ENCODE results near the gene ANKRD37. TPM values are rescaled to one million over a fixed set of nuclear protein-coding genes. Genes with fewer than 3 reads are reported as not detected.
"Not testable (repeated sequence)": the region's sequence is repeated elsewhere in the genome, so short reads cannot be mapped to it uniquely, and the experiment has no call there.

The ANKRD37 gene
- total RNA-seq, 2 donors from 2014 or later = 5.5 to 13.8 TPM

GRCh38 chr4:185361872-185362271 is 34.8 kb upstream of the ANKRD37 start:
- TF ChIP-seq, protein P1, sequence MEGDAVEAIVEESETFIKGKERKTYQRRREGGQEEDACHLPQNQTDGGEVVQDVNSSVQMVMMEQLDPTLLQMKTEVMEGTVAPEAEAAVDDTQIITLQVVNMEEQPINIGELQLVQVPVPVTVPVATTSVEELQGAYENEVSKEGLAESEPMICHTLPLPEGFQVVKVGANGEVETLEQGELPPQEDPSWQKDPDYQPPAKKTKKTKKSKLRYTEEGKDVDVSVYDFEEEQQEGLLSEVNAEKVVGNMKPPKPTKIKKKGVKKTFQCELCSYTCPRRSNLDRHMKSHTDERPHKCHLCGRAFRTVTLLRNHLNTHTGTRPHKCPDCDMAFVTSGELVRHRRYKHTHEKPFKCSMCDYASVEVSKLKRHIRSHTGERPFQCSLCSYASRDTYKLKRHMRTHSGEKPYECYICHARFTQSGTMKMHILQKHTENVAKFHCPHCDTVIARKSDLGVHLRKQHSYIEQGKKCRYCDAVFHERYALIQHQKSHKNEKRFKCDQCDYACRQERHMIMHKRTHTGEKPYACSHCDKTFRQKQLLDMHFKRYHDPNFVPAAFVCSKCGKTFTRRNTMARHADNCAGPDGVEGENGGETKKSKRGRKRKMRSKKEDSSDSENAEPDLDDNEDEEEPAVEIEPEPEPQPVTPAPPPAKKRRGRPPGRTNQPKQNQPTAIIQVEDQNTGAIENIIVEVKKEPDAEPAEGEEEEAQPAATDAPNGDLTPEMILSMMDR (IDR thresholded peaks at IDR 0.05) = no peak
- H3K9me3 ChIP-seq = no peaks in the 10 kb centered on the region
- peaks cover 11% of the 10 kb centered on the region for H3K36me3 ChIP-seq
- DNase-seq (ENCODE audit: low spot score) = no peak
- H3K27me3 ChIP-seq = no peaks in the 10 kb centered on the region
- H3K4me1 ChIP-seq = no peaks in the 10 kb centered on the region
- H3K4me3 ChIP-seq = no peak overlapping the region
- H3K27ac ChIP-seq = no peak overlapping the region

GRCh38 chr4:185362570-185362969 is 34.1 kb upstream of the ANKRD37 start:
- not testable (repeated sequence) for H3K4me1 ChIP-seq

DNA sequence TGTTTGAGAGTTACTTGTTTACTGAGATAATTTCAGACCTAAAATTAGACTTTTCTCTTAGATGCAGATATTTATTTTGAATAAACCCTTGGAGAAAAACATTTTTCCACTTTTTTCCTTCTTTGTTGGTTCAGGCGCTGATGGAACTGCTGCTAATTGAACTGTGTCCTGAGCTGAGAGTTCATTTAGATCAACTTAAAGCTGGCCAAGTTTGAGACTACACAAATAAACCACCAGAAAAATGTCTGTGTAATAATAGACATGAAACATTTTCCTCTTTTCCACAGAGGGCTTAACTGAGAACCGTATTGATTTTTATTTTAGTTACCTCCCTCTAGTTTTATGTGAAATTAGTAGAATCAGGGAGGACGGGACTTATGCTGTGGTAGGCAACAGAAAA is 33.4 kb upstream of the ANKRD37 start:
- no peak overlapping the region for H3K4me3 ChIP-seq
- no peaks in the 10 kb centered on the region for H3K27me3 ChIP-seq
- no peaks in the 10 kb centered on the region for H3K9me3 ChIP-seq
- H3K36me3 ChIP-seq = peaks cover 6% of the 10 kb centered on the region
- TF ChIP-seq, protein P1 (IDR thresholded peaks at IDR 0.05) = no peak
- H3K4me1 ChIP-seq = no peaks in the 10 kb centered on the region
- H3K27ac ChIP-seq = no peak overlapping the region
- no peak for DNase-seq (ENCODE audit: low spot score)

More at GRCh38 chr4:185362570-185362969, 34.1 kb upstream of the ANKRD37 start:
- not testable (repeated sequence) for H3K4me3 ChIP-seq; DNase-seq (ENCODE audit: low spot score); H3K9me3 ChIP-seq; H3K27me3 ChIP-seq; H3K27ac ChIP-seq; H3K36me3 ChIP-seq

GRCh38 chr4:185364886-185365285 is 31.8 kb upstream of the ANKRD37 start:
- Histone ChIP-seq H3K4me1 (no peaks in the 10 kb centered on the region), H3K4me3 (no peak overlapping the region), H3K27ac (no peak overlapping the region), H3K27me3 (no peaks in the 10 kb centered on the region), H3K9me3 (no peaks in the 10 kb centered on the region), H3K36me3 (peaks cover 6% of the 10 kb centered on the region)
- DNase-seq (ENCODE audit: low spot score) = no peak
- TF ChIP-seq, protein P1 (IDR thresholded peaks at IDR 0.05) = no peak

GRCh38 chr4:185369731-185370130 is 26.9 kb upstream of the ANKRD37 start:
- Histone ChIP-seq H3K27me3 (no peaks in the 10 kb centered on the region), H3K4me3 (no peak overlapping the region), H3K27ac (no peak overlapping the region), H3K4me1 (no peaks in the 10 kb centered on the region), H3K36me3 (peaks cover 18% of the 10 kb centered on the region), H3K9me3 (no peaks in the 10 kb centered on the region)
- TF ChIP-seq, protein P1 (IDR thresholded peaks at IDR 0.05) = no peak
- DNase-seq (ENCODE audit: low spot score) = no peak

DNA sequence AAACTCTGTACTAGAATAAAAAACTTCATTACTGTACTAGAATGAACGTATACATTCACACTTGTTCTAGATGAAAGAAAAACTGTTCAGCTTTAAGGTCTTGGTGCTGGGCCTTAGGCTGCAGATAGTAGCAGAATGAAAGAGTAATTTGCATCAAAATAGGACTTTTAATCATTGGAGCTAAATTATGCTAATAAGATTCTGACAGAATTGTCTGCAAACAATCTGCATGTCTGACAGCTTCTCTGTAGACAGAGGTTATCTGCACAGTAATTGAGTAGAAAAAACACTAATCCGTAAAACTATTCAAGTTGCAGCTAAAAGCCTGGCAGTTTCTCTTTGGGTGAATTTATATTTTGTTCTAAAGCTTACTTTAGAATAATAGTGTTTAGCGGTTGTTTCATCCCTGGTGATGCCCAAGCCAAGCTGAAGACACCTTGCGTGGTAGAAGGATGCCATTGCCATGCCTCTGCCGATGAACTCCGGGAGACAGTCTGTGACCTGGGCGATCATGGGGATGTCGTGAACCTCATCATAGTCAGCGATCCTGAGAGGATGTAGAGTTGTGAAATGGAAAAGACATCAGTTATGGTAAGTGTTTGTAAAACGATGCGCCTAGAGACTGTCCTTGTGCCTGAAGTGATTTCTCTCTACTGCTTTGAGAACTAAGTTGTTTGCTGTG is 26.2 kb upstream of the ANKRD37 start:
- Histone ChIP-seq H3K4me1 (no peaks in the 10 kb centered on the region), H3K27me3 (no peaks in the 10 kb centered on the region), H3K4me3 (no peak overlapping the region), H3K9me3 (no peaks in the 10 kb centered on the region), H3K36me3 (peaks cover 18% of the 10 kb centered on the region), H3K27ac (no peak overlapping the region)
- TF ChIP-seq, protein P1 (IDR thresholded peaks at IDR 0.05) = no peak
- DNase-seq (ENCODE audit: low spot score) = no peak

Measured in right atrium auricular region (tissue), 2 donors.